B cell (primary cell): ENCODE measurements around the gene CCDC50.

ENCODE experiments used
- CTCF ChIP-seq: fragments of 200-600 bp; IDR thresholded peaks from one replicate; pipeline ENCODE4 v1.8.0; 2022; ENCODE audit warnings: antibody characterized with exemption, mild to moderate bottlenecking
- EZH2 ChIP-seq: IDR thresholded peaks from 2 replicates; pipeline ENCODE4 v1.6.1; 2012; ENCODE audit warnings: borderline replicate concordance, low read depth, mild to moderate bottlenecking, moderate library complexity, low read length; ENCODE audit not compliant: insufficient read depth, poor library complexity, severe bottlenecking

GRCh38 chr3:191381303-191381702 lies 52.1 kb downstream of the CCDC50 start:
- TF ChIP-seq CTCF (no peak), EZH2 (no peak)
